WTC11 (cell line): ENCODE data around the gene UBA1. TPM values are rescaled to one million over a fixed set of nuclear protein-coding genes. Genes with fewer than 3 reads are reported as not detected.
A peak's percentile ranks its signal among the peaks of the same experiment; 100 is the strongest.

ENCODE experiments used
- ATAC-seq: fragments of 200-7000 bp; cut with Tn5 transposase; 2 replicates; pipeline ENCODE4 v1.10.0; 2021; ENCODE audit warnings: mild to moderate bottlenecking, moderate library complexity
- CTCF ChIA-PET: fragments of 300-600 bp; sonication (Branson Sonifier 250); formaldehyde crosslinking; loops from one replicate; lab custom pipeline; 2021; ENCODE audit warnings: antibody characterized with exemption; lab: Charles Lee
- POLR2A ChIA-PET: fragments of 350-600 bp; sonication (Branson Sonifier 250); formaldehyde crosslinking; loops from one replicate; lab custom pipeline; 2021; ENCODE audit warnings: antibody characterized with exemption; lab: Charles Lee
- DNase-seq: peaks from one replicate; pipeline ENCODE4 v3.0.0; 2021; ENCODE audit warnings: low spot score
- H3K27ac Mint-ChIP-seq: 2 replicates; pipeline ENCODE4 v1.8.0; 2021; ENCODE audit warnings: mixed read lengths
- H3K27me3 Mint-ChIP-seq: 2 replicates; pipeline ENCODE4 v1.8.0; 2021; ENCODE audit warnings: low read depth, mild to moderate bottlenecking, moderate library complexity, mixed read lengths
- H3K36me3 Mint-ChIP-seq: 2 replicates; pipeline ENCODE4 v1.8.0; 2021; ENCODE audit warnings: mixed read lengths
- H3K4me1 Mint-ChIP-seq: 2 replicates; pipeline ENCODE4 v1.8.0; 2022; ENCODE audit warnings: mixed read lengths
- H3K4me3 Mint-ChIP-seq: 2 replicates; pipeline ENCODE4 v1.8.0; 2021; ENCODE audit warnings: mild to moderate bottlenecking, moderate library complexity, mixed read lengths
- H3K9me3 Mint-ChIP-seq: 2 replicates; pipeline ENCODE4 v1.8.0; 2021; ENCODE audit warnings: mixed read lengths
- ATF1 ChIP-seq: sonication (generic); formaldehyde crosslinking; IDR thresholded peaks from 2 replicates; pipeline ENCODE4 v1.8.1; 2023; ENCODE audit warnings: mild to moderate bottlenecking, moderate library complexity, missing genetic modification reagents
- ATF6 ChIP-seq: sonication (generic); formaldehyde crosslinking; IDR thresholded peaks from 2 replicates; pipeline ENCODE4 v1.8.1; 2023; ENCODE audit warnings: mild to moderate bottlenecking, missing genetic modification reagents
- FOXK1 ChIP-seq: sonication (generic); formaldehyde crosslinking; IDR thresholded peaks from 2 replicates; pipeline ENCODE4 v1.8.0; 2022; ENCODE audit warnings: mild to moderate bottlenecking, moderate library complexity, missing genetic modification reagents
- FOXP1 ChIP-seq: sonication (generic); formaldehyde crosslinking; IDR thresholded peaks from 2 replicates; pipeline ENCODE4 v1.8.0; 2022; ENCODE audit warnings: missing genetic modification reagents, mild to moderate bottlenecking, moderate library complexity, borderline replicate concordance
- GTF2I ChIP-seq: fragments of 250-450 bp; sonication (Bioruptor Pico); conservative IDR thresholded peaks from 2 replicates; pipeline ENCODE4 v1.4.0; 2021; ENCODE audit warnings: mild to moderate bottlenecking
- NFATC4 ChIP-seq: fragments of 250-450 bp; sonication (Bioruptor Pico); IDR thresholded peaks from 2 replicates; pipeline ENCODE4 v1.9.0; 2021; ENCODE audit warnings: mild to moderate bottlenecking
- NR2C2 ChIP-seq: sonication (generic); formaldehyde crosslinking; IDR thresholded peaks from 2 replicates; pipeline ENCODE4 v1.8.0; 2022; ENCODE audit warnings: mild to moderate bottlenecking, missing genetic modification reagents
- PRRX2 ChIP-seq: fragments of 250-450 bp; sonication (Bioruptor Pico); IDR thresholded peaks from 2 replicates; pipeline ENCODE4 v1.8.0; 2021; ENCODE audit warnings: mild to moderate bottlenecking
- SOX15 ChIP-seq: fragments of 250-450 bp; sonication (Bioruptor Pico); IDR thresholded peaks from 2 replicates; pipeline ENCODE4 v1.9.0; 2021; ENCODE audit warnings: mild to moderate bottlenecking
- TEAD1 ChIP-seq: sonication (generic); formaldehyde crosslinking; IDR thresholded peaks from 2 replicates; pipeline ENCODE4 v1.8.0; 2022; ENCODE audit warnings: mild to moderate bottlenecking, missing genetic modification reagents
- ZNF121 ChIP-seq: sonication (generic); formaldehyde crosslinking; IDR thresholded peaks from 2 replicates; pipeline ENCODE4 v1.8.0; 2023; ENCODE audit warnings: missing genetic modification reagents
- ZNF219 ChIP-seq: sonication (generic); formaldehyde crosslinking; IDR thresholded peaks from 2 replicates; pipeline ENCODE4 v1.8.0; 2023; ENCODE audit warnings: missing genetic modification reagents, mild to moderate bottlenecking, borderline replicate concordance
- ZNF317 ChIP-seq: sonication (generic); formaldehyde crosslinking; IDR thresholded peaks from 2 replicates; pipeline ENCODE4 v1.8.1; 2023; ENCODE audit warnings: low read depth, mild to moderate bottlenecking, moderate library complexity, missing genetic modification reagents, borderline replicate concordance
- total RNA-seq: library from RNA; stranded (reverse); gene quantifications from 3 replicates; pipeline ENCODE4 v1.2.3, GENCODE V29; 2021
- TF ChIP-seq, protein P1 (sequence below): fragments of 250-450 bp; sonication (Bioruptor Pico); IDR thresholded peaks from 2 replicates; pipeline ENCODE4 v1.9.0; 2021; ENCODE audit warnings: moderate library complexity, mild to moderate bottlenecking, inconsistent platforms, borderline replicate concordance
- TF ChIP-seq, protein P2 (sequence below): sonication (generic); formaldehyde crosslinking; IDR thresholded peaks from 2 replicates; pipeline ENCODE4 v1.8.0; 2022; ENCODE audit warnings: mild to moderate bottlenecking, missing genetic modification reagents
- TF ChIP-seq, protein P3 (sequence below): sonication (generic); formaldehyde crosslinking; IDR thresholded peaks from 2 replicates; pipeline ENCODE4 v1.8.0; 2022; ENCODE audit warnings: missing genetic modification reagents
- TF ChIP-seq, protein P4 (sequence below): sonication (generic); formaldehyde crosslinking; IDR thresholded peaks from 2 replicates; pipeline ENCODE4 v1.8.1; 2023; ENCODE audit warnings: mild to moderate bottlenecking, missing genetic modification reagents, borderline replicate concordance

The UBA1 gene
- total RNA-seq, 1 experiment from 2014 or later = 379 TPM

- peaks cover 35% of the 10 kb centered on the region for H3K4me1 Mint-ChIP-seq
- H3K36me3 Mint-ChIP-seq = peaks cover 7% of the 10 kb centered on the region
- peak overlapping the region; percentile 91 for H3K4me3 Mint-ChIP-seq
- peak overlapping the region; percentile 63; the same call in 1 of the 2 replicates for H3K27ac Mint-ChIP-seq
- POLR2A ChIA-PET = interaction anchor here (0.9 to 1.4 kb wide), 7 partner anchors 9 to 332 kb away, joined by 3 to 9 read pairs (median 3); partner anchors contain the start of genes NDUFB11 and RBM10
- ATAC-seq (no peak), DNase-seq (peak; percentile 17)
- no peaks in the 10 kb centered on the region for H3K27me3 Mint-ChIP-seq
- TF ChIP-seq, protein P1, sequence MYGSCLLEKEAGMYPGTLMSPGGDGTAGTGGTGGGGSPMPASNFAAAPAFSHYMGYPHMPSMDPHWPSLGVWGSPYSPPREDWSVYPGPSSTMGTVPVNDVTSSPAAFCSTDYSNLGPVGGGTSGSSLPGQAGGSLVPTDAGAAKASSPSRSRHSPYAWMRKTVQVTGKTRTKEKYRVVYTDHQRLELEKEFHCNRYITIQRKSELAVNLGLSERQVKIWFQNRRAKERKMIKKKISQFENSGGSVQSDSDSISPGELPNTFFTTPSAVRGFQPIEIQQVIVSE (CRISPR knock-in tag) = no peak
- no peak for TF ChIP-seq ZNF121
- TF ChIP-seq NFATC4 (CRISPR knock-in tag) = no peak
- TF ChIP-seq FOXP1 (CRISPR knock-in tag) = no peak
- TF ChIP-seq, protein P2, sequence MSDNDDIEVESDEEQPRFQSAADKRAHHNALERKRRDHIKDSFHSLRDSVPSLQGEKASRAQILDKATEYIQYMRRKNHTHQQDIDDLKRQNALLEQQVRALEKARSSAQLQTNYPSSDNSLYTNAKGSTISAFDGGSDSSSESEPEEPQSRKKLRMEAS (CRISPR knock-in tag) = no peak
- TF ChIP-seq PRRX2 (CRISPR knock-in tag) = no peak
- TF ChIP-seq, all 79 proteins: peak for 0
- CTCF ChIA-PET = interaction anchor here (1.5 to 1.9 kb wide), 2 partner anchors 194 to 332 kb away, joined by 6 read pairs; no protein-coding TSS in a partner anchor
- no peaks in the 10 kb centered on the region for H3K9me3 Mint-ChIP-seq
Measured at GRCh38 chrX:47191331-47191730, 2.3 kb upstream of the UBA1 start.

- POLR2A ChIA-PET = interaction anchor here (1.1 kb wide), 1 partner anchor 8 kb away, joined by 4 read pairs; no protein-coding TSS in a partner anchor
- no peak overlapping the region; the same call in 1 of the 2 replicates for H3K27ac Mint-ChIP-seq
Measured at GRCh38 chrX:47191806-47192401, 1.7 kb upstream of the UBA1 start.

More at GRCh38 chrX:47191806-47192401, 1.7 kb upstream of the UBA1 start:
- DNase-seq = no peak
- Mint-ChIP-seq H3K4me1 (peaks cover 41% of the 10 kb centered on the region), H3K4me3 (peak overlapping the region; percentile 91), H3K9me3 (no peaks in the 10 kb centered on the region), H3K27me3 (no peaks in the 10 kb centered on the region), H3K36me3 (peaks cover 7% of the 10 kb centered on the region)
- no peak for TF ChIP-seq FOXK1
- TF ChIP-seq, protein P3, sequence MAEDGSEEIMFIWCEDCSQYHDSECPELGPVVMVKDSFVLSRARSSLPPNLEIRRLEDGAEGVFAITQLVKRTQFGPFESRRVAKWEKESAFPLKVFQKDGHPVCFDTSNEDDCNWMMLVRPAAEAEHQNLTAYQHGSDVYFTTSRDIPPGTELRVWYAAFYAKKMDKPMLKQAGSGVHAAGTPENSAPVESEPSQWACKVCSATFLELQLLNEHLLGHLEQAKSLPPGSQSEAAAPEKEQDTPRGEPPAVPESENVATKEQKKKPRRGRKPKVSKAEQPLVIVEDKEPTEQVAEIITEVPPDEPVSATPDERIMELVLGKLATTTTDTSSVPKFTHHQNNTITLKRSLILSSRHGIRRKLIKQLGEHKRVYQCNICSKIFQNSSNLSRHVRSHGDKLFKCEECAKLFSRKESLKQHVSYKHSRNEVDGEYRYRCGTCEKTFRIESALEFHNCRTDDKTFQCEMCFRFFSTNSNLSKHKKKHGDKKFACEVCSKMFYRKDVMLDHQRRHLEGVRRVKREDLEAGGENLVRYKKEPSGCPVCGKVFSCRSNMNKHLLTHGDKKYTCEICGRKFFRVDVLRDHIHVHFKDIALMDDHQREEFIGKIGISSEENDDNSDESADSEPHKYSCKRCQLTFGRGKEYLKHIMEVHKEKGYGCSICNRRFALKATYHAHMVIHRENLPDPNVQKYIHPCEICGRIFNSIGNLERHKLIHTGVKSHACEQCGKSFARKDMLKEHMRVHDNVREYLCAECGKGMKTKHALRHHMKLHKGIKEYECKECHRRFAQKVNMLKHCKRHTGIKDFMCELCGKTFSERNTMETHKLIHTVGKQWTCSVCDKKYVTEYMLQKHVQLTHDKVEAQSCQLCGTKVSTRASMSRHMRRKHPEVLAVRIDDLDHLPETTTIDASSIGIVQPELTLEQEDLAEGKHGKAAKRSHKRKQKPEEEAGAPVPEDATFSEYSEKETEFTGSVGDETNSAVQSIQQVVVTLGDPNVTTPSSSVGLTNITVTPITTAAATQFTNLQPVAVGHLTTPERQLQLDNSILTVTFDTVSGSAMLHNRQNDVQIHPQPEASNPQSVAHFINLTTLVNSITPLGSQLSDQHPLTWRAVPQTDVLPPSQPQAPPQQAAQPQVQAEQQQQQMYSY (CRISPR knock-in tag) = no peak
- TF ChIP-seq ATF6 (CRISPR knock-in tag) = no peak
- TF ChIP-seq, protein P4, sequence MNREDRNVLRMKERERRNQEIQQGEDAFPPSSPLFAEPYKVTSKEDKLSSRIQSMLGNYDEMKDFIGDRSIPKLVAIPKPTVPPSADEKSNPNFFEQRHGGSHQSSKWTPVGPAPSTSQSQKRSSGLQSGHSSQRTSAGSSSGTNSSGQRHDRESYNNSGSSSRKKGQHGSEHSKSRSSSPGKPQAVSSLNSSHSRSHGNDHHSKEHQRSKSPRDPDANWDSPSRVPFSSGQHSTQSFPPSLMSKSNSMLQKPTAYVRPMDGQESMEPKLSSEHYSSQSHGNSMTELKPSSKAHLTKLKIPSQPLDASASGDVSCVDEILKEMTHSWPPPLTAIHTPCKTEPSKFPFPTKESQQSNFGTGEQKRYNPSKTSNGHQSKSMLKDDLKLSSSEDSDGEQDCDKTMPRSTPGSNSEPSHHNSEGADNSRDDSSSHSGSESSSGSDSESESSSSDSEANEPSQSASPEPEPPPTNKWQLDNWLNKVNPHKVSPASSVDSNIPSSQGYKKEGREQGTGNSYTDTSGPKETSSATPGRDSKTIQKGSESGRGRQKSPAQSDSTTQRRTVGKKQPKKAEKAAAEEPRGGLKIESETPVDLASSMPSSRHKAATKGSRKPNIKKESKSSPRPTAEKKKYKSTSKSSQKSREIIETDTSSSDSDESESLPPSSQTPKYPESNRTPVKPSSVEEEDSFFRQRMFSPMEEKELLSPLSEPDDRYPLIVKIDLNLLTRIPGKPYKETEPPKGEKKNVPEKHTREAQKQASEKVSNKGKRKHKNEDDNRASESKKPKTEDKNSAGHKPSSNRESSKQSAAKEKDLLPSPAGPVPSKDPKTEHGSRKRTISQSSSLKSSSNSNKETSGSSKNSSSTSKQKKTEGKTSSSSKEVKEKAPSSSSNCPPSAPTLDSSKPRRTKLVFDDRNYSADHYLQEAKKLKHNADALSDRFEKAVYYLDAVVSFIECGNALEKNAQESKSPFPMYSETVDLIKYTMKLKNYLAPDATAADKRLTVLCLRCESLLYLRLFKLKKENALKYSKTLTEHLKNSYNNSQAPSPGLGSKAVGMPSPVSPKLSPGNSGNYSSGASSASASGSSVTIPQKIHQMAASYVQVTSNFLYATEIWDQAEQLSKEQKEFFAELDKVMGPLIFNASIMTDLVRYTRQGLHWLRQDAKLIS = no peak
- no peak for TF ChIP-seq GTF2I (CRISPR knock-in tag)
- TF ChIP-seq NR2C2 (CRISPR knock-in tag) = no peak
- TF ChIP-seq TEAD1 (CRISPR knock-in tag) = no peak
- TF ChIP-seq ATF1 (CRISPR knock-in tag) = no peak
- TF ChIP-seq ZNF219 (CRISPR knock-in tag) = no peak
- no peak for TF ChIP-seq ZNF317 (CRISPR knock-in tag)
- no peak for TF ChIP-seq SOX15 (CRISPR knock-in tag)
- CTCF ChIA-PET = interaction anchor here (1.4 to 1.9 kb wide), 2 partner anchors 332 kb away, joined by 4 to 6 read pairs; no protein-coding TSS in a partner anchor
- ATAC-seq = no peak
